HCEC 1CT (cell line): Measurements from ENCODE around the gene KIF25.
A peak's percentile ranks its signal among the peaks of the same experiment; 100 is the strongest.

Source experiments
- DNase-seq: peaks from one replicate; pipeline ENCODE4 v3.0.0-alpha.2; 2017

The KIF25 gene

DNA sequence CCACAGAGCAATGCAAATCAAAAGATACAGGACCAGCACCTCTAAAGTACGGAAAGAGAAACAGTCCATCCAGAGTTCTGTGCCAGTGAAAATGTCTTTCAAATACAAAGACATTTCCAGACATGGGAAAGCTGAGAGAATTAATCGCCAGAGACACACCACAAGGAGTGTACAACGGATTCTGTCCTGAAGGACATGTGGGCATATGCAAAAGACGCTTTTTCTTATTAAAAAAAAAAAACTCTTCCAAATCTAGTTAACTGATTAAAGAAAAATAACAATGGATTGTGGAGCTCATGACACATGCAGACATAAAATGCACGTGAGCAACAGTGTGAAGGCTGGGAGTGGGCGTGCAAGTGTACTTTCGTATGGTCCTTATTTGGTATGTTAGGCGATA, 22.8 kb downstream of the KIF25 start:
- DNase-seq, result no peak

DNA sequence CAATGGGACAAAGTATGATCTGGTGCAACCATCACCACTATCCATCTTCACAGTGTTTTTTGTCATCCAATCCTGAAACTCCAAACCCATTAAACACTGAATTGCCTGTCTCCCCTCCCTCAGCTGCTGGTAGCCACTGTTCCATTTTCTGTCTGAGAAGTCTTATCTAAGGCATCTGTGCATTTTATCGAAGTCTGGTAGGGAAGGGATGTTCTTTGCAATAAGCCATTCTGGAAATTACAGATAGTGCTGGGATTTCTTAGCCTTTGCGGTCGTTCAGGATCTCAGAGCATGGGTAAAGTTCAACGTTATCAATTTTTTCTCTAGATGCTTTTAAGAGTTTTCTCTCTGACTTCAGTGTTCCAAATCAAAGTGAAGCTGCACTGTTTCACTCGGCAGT, 24.1 kb downstream of the KIF25 start:
- no peak for DNase-seq

DNA sequence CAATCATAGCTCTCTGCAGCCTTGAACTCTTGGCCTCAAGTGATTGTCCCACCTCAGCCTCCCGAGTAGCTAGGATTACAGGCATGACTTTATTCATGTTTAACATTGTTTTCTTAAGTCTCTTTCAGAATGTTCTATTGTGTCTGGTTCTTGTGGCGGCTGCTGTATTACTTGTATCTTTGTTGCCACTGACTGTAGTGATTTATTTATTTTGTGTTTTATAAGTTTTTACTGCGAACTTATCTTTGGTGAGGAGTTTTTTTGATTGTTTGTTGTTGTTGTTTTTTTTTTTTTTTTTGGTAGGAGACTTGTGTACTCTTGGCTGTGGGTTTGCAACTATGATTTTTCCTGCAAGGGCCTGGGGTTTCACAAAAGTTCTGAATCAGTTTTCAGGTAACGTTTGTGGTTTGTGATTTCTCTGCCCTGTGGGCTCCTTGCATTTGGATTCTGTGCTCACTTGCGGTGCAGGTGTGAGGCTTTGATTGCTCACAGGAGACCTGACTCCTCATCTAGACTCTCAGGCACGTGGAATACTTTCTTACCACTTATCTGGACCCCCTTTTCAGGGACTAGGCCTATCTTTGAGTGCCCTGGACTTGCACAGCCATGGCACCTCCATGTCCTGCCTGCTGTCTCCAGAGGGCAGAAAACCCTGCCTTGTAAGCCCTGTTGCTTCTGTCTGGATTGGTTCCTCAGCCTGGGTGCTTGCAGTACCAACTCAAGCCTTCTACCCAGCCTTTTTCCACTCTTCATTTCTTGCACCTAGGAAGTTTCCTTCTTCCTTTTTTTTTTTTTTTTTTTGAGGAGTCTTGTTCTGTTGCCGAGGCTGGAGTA, 25.2 kb downstream of the KIF25 start:
- no peak for DNase-seq

DNA sequence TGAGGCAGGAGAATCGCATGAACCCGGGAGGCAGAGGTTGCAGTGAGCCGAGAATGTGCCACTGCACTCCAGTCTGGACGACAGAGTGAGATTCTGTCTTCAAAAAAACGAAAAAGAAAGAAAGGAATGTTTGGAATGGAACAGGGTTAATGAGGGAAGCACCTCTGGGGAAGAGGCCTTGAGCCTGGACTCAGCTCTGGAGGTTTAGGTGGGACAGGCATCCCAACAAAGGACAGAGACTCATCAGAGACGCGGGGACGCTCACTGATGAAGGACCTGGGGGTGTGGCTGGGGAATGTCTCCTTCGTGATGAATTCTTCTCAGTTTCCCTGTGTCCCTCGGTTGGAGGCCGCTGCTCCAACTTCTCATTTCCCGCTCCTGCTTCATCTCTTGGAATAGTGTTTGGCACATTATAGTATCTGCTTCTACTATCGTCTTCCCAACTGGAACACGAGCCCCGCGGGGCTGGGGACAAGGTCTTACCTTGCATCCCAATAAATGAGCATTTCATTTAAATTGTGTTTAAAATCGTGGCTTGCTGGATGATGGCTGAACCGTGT, 27.6 kb downstream of the KIF25 start:
- no peak for DNase-seq

DNA sequence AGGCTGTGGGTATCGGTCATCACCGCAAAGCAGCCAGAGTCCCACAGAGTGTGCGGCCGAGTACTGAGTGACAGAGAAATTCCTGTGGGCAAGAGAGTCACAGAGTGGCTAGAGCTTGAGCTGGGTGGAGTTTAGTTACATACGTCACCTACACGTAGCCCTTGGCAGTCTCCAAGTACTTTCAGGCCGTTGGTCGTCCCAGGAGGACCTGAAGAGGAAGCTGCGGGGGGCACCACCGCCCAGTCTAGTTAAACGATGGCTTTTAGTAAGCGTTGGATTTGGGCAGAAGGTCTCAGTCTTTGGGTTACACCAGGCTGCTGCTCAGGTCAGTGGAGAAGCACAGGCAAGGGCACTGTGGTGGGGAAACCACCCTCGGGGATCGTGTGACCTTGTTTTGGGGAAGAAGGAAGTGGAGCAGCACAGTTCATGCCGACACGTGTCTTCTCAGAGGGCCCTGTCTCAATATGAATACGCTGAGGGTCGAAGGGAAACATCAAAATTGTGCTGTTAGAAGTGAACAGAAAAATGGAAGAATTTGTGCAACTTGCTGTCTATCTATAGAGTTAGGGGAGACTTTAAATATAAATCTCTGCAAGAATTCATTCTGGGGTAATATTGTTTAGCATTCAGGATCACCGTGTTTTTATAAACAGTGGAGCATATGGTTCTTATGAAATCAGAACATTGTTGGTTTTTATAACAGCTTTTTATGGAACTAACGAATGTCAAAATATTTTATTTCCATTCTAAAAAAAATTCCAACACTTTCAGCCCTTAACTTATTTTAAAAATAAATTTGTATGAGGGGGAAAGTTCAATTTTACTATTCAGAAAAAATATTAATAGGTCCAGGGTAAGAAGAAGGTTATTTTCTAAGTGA, 28.6 kb downstream of the KIF25 start:
- no peak for DNase-seq

DNA sequence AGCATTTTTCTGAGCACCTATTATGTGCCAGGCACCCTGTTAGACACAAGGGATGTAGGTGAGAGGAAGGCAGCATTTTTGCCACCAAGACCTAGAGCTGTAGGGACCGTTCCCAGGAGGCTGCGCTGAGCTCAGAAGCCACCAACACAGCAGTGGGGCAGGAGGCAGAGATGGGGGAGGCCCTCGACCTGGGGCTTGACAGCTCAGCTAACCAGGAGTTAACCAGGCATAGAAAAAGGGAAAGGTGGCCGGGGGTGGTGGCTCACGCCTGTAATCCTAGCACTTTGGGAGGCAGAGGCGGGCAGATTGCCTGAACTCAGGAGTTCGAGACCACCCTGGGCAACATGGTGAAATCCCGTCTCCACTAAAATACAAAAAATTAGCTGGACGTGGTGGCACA, 29.5 kb downstream of the KIF25 start:
- no peak for DNase-seq

DNA sequence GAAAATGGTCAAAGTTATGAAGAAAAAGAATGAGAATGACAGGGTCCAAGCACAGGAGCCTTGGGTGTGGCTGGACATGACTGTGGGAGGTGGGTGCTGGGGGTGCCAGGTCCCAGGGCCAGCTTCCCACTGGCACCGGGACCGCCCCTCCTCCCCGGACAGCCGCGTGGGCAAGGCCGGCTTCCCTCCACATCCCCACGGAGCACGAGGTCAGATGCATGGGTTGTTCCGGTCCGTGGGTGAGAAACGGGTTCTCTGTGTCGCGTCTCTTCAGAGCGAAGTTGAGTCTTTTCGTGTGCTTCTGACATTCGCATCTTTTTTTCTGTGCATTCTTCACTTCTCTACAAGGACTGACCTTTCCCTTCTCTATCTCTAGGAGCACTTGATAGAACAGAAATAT, 30.1 kb downstream of the KIF25 start:
- no peak for DNase-seq

DNA sequence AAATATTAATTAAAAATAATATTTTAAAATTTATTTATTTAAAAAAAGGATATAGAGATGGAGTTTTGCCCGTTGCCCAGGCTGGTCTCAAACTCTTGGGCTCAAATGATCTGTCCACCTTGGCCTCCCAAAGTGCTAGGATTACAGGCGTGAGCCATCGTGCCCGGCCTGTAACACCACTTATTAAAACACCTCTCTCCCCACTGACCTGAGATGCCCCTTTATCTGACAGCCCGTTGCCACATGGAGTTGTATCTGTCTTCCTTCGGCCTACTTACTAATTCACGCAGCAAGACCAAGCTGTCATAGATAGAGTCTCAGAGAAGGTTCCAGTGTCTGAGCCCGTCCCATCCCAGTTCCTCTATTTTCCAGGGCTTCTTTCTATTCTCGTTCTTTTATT, 30.7 kb downstream of the KIF25 start:
- no peak for DNase-seq

DNA sequence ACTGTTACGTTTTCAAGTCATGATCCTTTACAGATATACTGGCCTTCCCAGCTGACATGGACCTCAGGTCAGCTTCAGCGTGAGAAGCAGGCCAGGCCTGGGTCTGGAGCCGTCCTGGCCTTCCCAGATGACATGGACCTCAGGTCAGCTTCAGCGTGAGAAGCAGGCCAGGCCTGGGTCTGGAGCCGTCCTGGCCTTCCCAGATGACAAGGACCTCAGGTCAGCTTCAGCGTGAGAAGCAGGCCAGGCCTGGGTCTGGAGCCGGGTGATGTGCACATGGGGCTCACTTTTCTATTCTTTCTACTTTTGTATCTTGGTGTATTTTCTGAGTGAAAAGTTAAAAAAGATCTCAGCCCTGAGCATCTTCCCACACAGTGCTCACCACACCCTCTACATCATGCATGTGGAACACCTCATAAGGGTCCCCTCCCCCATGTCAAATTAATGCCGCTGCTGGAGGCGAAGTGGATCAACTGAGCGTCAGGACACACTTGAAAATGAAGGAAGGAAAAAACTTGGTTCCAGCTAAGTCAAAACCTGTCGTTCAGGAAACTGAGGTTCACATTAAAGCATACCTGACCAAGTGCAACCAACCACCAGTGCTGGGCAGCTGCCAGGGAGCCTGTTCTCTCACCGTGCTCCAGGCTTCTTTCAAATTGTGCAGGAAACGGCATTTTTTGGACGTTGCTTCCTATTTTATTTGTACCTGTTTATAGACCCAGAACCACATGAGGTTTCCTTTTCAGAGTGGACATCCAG, 32.2 kb downstream of the KIF25 start:
- no peak for DNase-seq

DNA sequence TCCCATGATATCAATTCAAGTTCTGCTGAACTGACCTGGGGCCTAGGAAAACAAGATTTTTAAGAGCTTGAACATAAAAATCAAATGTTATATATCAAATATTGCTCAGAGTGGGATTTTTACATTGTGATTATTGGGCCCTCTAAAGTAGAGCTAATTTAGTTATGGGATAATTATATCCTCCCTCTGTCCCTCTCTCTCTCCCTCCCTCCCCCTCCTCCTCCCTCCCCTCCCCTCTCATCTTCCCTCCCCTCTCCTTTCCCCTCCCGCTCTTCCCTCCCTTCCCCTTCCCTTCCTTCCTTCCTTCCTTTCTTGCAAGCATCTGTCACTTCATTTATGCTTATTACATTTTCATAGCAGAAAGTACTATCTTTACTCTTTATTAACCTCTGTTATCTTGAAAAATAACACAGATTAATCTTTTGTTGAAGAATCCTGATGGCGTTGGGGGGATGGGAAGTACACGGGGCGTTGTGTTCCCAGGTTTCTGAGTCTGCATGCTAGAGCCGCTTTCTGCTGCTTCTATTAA, 32.8 kb downstream of the KIF25 start:
- DNase-seq, result no peak

DNA sequence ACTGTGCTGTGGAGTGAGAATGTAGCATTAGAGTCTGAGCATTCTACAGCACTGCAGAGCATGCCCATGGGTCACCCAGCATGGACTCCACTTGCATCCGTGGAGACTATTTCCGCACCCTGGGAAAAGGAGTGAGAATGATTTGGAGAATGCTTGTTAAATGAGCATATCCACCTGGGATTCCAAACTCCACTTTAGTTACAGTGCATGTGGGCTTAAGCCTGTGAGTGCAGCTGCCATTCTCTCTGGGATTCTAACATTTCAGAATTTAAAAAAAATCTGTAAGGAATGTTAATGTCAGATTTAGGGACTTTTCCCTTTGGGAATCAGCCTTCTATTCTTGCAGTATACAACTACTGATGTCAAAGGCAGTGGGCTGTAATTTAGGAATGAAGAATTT, 33.4 kb downstream of the KIF25 start:
- no peak for DNase-seq

DNA sequence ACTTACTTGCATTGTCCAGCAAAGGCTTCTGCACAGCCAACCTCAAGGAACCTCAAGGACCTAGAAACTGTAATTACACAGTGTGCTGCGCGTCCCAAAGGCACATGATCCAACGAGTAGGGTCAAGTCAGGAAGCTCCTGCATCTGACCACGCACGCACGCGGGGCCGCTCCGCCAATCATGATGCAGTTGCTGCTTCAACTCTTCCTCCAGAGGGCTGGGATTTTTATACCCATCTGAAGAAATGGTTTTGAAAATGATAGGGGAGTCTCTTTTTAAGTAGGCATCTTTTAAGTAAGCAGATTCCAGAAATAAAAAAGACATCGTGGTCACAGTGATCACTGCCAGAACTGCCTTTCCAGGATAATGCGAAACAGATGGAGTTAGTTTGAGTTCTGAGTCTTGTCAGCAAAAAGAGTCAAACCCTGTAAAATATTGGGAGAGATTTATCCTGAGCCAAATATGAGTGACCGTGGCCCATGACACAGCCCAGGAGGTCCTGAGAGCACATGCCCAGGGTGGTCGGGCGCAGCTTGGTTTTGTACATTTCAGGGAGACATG, 34.0 kb downstream of the KIF25 start:
- peak; percentile 3 for DNase-seq

DNA sequence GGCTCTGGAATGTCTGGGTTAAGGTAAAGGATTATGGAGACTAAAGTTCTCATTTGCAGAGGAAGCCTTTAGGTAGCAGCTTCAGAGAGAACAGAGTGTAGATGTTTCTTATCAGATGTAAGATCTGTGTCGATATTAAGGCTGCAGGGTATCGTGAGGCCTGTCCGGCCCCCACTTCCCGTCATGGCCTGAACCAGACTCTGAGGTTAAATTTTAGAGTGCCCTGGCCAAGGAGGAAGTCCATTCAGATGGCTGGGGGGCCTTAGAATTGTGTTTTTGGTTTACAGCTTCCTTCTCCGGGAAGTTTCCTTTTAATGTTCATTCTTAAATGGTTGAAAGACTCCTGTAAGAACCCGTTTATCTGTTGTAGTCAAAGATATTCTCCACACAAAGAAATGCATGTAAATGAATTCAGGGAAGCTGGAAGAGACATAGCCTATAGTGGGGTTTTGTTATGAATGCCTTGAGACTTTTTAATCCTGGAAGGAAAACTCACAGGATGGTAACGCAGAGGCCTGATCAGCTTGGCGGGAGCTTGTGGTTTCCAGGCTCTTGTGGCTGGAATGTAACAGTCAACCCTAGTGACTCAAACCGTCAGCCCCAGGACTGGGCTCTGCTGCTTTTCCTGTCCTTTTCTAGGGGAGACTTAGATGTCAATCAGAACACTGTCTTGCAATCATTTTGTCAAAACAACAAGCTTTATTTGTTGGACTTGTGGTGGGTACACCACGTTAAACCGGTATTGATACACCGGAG, 34.7 kb downstream of the KIF25 start:
- DNase-seq, result peak; percentile 50

DNA sequence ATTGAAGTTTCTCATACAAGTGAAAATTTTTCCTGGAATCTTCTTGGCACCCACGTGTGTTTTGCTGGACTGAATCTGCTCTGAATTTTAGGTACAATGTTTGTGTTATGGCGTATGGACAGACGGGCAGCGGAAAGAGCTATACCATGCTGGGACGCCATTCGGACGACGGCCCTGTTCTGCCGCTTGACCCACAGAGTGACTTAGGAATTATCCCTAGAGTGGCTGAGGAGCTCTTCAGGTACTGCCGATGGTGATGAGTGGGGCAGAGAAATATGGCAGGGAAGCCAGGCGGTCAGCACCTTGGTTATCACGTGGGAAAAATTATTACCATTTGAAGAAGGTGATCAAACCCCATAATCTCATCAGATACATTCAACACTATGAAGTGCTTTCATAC, 36.3 kb downstream of the KIF25 start:
- DNase-seq, result no peak

DNA sequence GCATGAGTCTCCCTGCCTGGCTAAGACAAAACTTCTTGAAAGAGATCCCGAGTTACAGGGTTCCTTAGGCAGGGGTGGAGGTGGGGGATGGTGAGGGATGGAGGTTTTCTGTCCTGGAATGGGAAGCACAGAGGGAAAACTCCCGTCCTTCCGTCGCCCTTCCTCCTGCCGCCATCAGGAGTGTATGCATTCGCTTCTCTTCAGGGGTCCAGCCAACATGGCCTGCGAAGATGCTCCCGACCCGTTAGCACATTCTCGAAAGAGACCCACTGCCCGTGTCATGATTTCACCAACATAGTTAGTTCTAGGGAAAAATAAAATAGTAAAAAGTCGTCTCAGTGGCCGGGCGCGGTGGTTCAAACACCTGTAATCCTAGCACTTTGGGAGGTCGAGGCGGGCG, 37.1 kb downstream of the KIF25 start:
- DNase-seq, result no peak

DNA sequence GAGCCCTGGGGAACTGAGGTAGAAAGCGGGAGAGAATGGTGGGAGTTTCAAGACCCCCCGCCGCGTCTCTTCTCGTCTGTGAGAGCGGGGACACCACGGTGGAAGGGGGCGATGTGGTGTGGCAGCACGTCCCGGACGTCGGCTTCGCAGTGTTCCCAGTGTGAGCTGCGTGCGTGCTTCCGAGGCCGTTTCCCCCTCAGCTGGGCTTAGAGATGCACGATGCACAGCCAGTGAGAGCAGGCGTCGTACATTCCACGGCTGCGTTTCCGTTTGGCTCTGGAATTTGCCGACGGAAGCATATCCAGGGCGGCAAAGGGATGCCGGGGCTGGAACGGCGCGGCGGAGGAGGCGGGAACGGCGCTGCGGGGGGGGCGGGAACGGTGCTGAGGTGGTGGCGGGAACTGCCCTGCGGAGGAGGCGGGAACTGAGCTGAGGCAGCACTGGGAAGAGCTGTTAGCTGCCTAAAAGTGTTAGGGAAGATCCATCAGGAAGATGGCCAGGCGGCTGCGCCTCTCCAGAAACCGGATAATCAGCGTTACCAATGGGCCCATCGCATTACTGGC, 37.7 kb downstream of the KIF25 start:
- no peak for DNase-seq

DNA sequence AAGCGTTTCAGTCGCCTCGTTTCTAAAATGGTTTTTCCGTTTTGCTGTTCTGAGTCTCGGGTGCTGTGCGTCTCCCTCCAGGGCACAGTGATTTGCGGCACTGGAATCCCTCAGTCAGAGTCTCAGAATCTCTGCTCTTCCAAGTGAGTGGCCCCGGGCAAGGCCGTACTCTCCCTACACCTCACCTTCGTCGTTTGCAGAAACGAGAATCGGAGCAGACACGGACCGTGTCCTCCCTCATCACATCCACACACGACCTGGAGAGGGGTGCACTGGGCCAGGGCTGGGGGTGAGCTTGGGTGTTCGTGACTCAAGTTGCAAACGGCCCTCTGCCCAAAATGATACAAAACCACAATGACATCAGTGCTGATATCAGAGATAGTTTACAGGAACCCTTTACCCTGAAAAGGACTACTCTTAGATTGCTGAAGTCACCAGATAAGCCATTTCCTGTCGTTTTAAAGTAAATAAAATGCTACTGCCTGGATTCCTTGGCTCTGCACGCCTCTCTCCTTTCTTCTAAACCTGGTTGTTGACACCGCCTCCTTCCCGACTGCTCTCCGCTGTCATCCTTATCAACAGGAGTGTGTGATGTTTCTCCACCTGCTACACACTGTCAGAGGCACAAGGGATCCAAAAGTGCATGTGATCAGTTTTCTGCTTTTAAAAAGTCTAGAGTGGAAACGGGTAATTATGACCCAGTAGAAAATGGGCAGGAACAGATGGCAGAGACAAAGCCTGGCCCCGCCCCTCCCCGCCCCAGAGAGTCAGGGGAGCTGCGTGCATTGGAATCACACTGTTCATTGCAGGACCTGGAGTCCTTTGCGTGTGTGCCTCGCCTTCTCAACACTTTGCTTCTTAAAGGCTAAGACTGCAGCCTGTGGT, 38.4 kb downstream of the KIF25 start:
- DNase-seq, result no peak

DNA sequence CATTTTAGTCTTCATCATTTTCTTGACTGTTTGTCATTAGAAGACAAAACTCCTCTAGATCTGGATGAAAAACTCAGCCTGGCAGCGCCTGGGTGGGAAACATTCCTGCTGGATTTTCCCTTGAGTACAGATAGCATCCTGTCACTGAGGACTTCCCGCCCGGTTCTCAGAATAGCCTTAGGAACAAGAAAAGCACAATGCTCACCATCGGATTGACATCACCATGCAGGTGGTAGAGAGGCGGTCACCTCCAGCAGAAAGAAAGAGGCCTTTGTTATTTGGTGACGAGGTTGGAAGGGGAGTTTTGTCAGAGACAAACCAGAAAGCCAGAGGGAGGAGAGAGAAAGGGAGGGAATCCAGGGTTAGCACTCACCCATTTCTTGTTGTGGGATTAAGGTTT, 39.8 kb downstream of the KIF25 start:
- no peak for DNase-seq

DNA sequence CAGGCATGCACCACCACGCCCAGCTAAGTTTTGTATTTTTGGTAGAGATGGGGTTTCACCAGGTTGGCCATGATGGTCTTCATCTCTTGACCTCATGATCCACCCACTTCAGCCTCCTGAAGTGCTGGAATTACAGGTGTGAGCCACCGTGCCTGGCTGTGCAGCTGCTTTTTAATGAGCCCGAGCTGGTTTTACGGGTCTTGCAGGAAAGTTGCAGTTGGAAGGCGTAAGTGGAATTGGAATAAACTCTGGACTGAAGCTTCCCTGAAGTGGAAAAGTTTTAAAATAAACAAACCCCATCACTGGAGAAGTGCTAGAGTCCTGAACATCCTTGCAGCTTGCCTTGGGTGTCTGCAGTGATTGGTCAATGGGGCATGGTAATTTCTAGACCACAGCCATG, 40.4 kb downstream of the KIF25 start:
- no peak for DNase-seq

DNA sequence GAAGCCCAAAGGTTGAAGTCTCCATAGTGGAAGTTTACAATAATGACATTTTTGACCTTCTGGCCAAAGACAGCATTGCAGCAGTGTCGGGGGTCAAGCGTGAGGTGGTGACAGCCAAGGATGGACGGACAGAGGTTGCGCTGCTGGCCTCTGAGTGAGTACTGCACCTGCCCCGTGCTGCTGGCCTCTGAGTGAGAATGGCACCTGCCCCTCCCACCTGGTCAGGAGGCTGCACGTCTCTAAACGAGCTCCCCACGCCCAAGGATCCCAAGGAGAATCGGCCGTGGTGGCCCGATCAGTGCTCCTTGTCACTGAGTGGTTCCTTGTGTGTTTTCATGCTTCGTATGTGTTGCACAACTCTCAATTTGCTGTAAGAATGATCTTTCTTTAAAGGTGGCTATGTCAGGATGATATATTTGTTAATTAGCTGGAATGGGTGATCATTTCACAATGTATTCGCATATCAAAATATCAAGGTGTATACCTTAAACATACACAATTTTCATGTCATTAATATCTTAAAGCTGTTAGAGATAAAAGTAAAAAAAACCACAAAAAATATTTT, 41.2 kb downstream of the KIF25 start:
- no peak for DNase-seq
